ENCODE results near the gene TXNDC15.

Gene TXNDC15

DNA sequence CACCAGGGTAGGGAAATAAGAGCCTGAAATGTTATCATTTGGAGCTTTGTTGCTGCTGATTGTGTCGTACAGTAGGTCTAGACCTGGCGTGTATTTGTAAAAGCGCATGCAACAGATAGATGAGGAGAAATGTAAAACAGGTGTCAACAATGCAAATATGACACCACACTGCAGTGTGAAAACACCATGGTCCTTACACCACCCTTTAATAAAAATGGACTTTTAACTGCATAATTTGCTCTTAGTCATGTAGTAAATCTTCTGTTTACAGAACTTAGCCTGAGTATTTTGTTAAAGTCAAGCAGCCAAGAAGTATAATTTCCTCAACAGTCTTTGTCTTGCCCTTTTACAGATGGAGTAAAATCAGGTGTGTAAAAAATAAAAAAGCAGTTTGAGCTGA is 44.7 kb downstream of the TXNDC15 start:
- no peak for DNase-seq (ENCODE audit: low read depth)

DNA sequence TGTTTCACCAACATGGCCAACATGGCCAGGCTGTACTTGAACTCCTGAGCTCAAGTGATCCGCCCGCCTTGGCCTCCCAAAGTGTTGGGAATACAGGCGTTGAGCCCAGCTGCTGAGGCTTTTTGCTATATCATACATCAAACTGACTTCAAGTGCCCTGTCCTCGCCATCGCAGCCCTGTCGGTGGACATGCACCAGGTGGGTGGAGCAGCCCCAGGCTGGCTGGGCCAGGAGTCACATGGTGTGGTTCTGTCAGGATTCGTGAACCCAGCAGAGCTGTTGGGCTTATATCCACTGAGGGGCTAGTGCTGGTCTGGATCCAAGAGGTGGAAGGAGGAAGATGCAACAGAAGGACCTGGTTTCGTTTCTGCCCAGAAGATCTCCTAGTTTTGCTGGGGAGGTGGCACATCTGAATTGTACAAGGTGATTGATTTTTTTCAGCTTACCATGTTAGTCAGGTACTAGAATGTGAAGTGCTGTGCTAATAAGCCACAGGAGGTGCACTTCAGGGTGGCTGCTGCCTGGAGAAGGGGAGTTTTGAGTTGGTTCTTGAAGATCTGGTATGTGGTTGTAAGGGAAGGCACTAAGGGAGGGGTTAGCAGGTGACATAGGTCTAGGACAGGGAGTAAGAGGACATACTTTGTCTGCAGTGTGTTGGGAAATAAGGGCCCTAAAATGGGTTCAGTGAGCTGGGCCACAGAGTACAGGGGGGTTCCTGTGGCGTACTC is 46.8 kb downstream of the TXNDC15 start:
- no peak for DNase-seq (ENCODE audit: low read depth)

DNA sequence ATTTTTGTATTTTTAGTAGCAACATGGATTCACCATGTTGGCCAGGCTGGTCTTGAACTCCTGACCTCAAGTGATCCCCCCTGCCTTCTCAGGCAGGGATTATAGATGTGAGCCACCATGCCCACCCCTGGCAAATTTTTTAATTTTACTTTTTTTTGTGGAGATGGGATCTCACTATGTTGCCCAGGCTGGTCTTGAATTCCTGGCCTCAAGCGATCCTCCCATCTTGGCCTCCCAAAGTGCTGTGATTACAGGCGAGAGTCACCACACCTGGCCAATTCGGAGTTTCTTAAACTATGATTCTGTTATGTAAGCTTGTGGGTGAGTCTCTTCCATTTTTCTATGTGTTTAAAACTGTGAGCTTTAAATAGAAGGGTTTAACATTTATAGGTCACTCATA is 58.3 kb downstream of the TXNDC15 start:
- DNase-seq (ENCODE audit: low read depth), result no peak

DNA sequence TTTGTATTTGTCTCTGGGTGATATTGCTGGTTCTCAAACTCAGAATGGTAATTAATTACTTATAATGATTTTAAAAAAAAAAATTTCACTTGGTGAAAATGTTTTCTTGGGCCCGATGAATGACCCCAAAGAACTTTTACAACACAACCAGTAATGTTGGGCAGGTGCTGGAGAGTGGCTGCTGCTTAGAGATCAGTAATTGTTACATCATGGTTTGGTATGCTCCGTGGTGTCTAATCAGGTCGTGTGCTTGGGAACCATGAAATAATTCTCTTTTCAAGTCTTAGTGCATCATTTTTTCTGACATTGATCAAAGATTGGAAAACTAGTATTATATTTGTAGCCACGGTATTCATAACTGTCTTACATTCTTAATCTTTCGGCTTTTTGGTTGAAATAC is 60.0 kb downstream of the TXNDC15 start:
- no peak for DNase-seq (ENCODE audit: low read depth)

DNA sequence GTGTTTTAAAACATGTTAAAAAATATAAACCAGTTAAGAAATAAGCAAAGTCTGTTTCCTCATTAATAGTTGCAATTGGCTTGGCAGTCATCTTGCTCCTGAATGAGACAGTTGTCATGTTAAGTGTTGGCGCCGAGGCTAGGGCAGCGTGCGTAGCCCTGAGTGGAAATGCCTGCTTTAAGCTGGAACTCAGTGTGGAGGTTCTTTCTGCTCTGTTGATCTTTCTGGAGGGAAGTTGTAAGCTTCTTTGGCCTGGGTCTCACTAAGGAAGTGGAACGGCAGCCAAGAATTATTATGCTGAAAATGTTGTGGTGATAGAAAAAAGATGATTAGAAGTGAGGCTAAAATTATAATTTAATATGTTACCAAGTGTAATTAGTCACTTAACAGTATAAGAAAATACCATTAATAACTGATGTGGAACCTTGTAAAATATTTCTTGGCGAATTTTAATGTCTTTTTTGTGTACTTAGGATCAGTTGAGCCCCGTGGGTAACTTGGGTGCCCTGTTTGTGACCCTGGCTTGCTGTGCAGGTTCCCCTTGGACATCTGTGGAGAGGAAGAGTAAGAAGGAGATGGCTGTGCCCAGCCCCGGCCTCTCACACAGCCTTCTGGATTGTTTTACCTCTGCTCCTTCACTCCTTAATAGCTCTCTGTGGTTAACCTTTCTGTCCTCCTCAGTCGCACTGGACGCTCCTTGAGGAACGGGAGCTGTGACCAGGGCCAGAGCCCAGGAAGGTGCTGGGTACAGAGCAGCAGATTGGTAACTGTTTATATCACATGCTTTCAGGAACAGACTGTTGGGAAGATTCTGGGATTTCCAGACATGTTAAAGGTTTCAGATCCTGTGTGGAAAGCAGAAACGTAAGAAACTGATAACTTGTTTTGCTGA is 61.8 kb downstream of the TXNDC15 start:
- DNase-seq (ENCODE audit: low read depth), result no peak

DNA sequence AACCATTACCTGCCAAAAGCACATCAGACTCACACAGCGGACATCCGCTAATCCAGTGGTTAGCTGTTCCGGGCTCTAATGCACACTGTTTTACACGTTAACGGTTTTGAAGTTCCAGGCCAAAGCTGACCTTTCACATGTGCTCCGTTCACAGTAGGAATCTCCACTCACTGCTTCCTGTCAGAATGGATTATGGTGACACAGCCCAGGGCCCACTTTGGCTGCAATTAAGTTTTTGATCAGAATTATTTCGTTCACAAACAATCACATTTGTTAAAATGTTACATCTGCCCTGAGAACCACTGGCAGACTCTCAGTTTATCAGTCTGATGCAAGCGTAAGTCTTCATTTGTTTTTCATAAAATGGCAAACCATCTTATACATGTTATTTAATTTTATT is 63.4 kb downstream of the TXNDC15 start:
- DNase-seq (ENCODE audit: low read depth), result no peak

DNA sequence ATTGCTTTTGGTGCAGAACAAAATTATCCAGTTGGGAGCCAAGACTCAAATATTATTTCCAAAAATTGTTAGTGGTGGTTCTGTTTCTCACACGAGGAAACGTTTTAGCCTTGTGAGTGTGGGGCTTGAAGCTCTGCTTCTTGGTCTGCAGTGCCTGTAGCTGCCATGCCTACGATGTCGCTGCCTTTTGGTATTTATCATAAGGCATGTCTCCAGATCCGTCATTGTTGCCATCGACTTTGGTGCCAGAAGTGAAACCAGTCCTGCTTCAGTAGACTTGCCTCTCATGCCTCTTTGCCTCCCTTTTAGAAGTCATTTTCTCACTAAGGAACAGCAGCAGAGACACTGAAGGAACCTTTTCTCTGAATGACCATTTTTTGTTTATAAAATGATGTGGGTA is 63.9 kb downstream of the TXNDC15 start:
- DNase-seq (ENCODE audit: low read depth), result no peak

DNA sequence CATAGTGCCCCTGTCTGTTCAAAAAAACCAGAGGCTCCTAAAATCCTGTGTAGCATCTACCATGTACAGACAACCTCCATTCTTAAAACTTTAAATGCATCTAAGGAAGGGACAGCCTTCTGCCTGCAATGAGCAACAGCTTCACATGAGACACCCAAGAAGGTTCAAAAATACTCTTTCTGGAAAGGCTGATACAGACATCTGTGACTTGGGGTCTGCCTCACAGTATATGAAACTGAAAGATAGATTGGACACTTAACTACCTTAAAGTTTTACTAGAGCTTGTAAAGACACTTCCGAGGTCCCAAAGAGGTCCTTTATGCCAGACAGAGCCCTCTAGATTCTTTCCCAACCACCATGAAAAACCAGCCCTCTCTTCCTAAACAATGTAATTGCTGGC is 65.3 kb downstream of the TXNDC15 start:
- DNase-seq (ENCODE audit: low read depth), result no peak

DNA sequence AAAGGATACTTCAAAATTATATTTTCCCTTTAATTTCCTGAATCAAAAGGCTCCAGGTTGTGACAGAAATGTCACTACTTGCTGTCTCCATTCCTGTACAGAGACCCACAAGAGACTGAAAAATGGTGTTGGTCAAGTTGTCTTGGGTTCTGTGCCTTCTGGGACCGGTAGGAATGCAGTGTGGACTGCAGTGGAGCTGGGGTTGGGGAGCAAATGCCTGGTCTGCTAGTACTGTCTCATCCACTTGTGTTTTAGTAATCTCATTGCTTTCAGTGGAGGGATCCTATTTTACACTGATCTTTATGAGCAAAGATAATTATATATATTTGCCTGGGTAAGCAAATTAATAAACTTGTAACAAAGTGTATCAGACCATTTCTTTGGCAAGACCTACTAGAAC is 69.4 kb downstream of the TXNDC15 start:
- no peak for DNase-seq (ENCODE audit: low read depth)

DNA sequence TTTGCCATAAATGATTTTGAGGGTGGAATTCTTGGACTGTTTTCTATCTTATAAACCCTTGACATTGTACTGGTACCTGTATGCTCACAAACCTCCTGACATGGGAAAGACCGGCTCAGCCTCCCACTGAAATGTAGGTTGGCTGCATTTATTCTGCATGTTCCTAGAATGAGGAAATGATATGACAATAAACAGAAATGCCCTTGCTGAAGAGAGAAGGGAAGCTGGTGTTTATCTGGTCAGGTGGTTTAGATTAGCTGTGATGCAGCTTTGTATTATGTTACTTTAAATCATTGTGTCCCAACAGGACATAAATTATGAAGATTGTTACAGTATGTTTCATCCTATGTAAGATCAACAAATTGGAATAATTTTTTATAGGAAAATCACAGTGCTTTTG is 70.5 kb downstream of the TXNDC15 start:
- no peak for DNase-seq (ENCODE audit: low read depth)

DNA sequence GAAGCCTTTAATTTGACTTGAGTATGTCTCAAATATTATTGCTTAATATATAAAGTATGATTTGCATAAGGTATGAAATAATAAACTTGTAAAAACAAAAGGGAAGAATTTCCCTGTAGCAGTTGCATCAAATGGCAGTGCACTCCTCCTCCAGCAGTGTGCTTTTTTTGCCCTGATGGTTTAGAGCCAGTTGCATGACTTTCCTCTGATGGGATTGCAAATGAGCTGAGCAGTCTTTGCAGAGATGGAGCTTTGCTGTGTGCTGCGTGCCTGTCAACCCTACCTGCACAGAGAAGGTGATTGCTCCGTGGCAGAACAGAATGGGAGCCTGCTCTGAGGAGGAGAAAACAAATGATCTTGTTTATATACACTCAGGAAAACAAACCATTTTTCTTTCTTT is 70.9 kb downstream of the TXNDC15 start:
- no peak for DNase-seq (ENCODE audit: low read depth)

DNA sequence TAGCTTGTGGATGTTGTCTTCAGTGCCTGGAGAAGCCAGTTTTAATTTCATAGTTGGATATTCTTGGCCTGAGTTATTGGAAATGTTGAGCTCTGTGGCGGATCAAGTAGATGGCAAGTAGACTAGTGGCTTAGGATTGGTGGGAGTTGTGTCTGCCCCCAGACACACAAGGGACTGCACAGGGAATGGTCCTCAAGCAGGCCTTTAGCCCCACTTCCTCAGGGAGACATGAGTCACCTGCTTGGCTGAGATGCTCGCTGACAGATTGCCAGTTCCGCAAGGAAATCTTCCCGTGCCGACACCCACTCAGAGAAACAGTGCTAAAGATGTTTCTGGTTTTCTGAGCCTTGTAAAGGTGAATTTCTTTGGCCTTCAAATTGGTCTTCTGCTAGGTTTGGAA is 74.7 kb downstream of the TXNDC15 start:
- DNase-seq (ENCODE audit: low read depth), result no peak

DNA sequence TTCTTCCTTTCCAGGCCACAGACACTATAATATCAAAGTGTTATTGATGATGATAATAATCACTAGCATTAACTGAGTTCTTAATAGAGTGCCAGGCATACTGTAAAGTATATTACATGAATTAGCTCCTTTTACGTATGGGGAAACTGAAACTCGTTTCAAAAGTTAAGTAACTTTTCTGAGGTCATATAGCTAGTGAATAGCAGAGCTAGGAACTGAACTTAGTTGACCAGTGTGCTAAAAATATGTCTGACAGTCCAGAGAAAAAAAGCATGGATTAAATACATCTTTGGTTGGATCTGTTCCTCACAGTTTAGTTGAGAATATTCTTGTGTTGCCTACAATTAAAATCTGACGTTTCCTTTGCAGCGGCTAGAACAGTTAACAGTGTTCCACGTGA is 75.1 kb downstream of the TXNDC15 start:
- DNase-seq (ENCODE audit: low read depth), result no peak

All from T follicular helper cell (primary cell).